Activated naive CD4-positive, alpha-beta T cell treated with anti-CD3 and anti-CD28 coated beads, Interleukin-2, amount 10 ng/mL, durations not matched to agents 7 days and 5 days (primary cell): ENCODE results near the gene CNOT6.
"Not testable (repeated sequence)": the region's sequence is repeated elsewhere in the genome, so short reads cannot be mapped to it uniquely, and the experiment has no call there.

ENCODE experiments used
- CTCF ChIA-PET: fragments of 350-600 bp; sonication (Branson Sonifier 250); formaldehyde crosslinking; loops from one replicate; lab custom pipeline; 2021; ENCODE audit warnings: antibody characterized with exemption; lab: Charles Lee
- DNase-seq: peaks from one replicate; pipeline ENCODE4 v3.0.0-alpha.2; 2020
- H3K27ac Mint-ChIP-seq: one replicate; pipeline ENCODE4 v1.8.0; 2021; ENCODE audit warnings: mild to moderate bottlenecking, moderate library complexity, mixed read lengths
- H3K27me3 Mint-ChIP-seq: one replicate; pipeline ENCODE4 v1.8.0; 2021; ENCODE audit warnings: mild to moderate bottlenecking, mixed read lengths
- H3K36me3 Mint-ChIP-seq: one replicate; pipeline ENCODE4 v1.8.0; 2021; ENCODE audit warnings: mixed read lengths
- H3K4me1 Mint-ChIP-seq: one replicate; pipeline ENCODE4 v1.8.0; 2021; ENCODE audit warnings: mixed read lengths
- H3K4me3 Mint-ChIP-seq: one replicate; pipeline ENCODE4 v1.8.0; 2021; ENCODE audit warnings: mild to moderate bottlenecking, moderate library complexity, mixed read lengths
- H3K9me3 Mint-ChIP-seq: one replicate; pipeline ENCODE4 v1.8.0; 2021; ENCODE audit warnings: mixed read lengths

CNOT6 gene

DNA sequence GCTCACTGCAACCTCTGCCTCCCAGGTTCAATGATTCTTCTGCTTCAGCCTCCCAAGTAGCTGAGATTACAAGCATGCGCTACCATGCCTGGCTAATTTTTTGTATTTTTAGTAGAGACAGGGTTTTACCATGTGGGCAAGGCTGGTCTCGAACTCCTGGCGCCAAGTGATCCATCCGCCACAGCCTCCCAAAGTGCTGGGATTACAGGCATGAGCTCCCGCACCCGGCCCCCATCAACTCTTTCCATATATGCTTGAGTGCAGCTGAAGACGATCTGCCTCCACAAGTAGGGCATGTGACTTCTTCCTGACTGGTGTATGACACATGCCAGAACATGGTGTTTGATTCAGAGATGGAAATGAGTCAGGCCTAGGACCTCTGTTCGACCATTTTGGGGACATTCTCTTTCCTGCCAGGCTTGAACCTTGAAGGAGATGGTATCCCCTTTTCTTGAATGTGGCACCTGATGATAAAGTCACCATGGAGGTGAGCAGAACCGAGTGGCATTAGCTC is 7.5 kb upstream of the CNOT6 start:
- Mint-ChIP-seq H3K27me3 (no peaks in the 10 kb centered on the region), H3K4me1 (peaks cover 2% of the 10 kb centered on the region), H3K9me3 (no peaks in the 10 kb centered on the region), H3K27ac (no peak overlapping the region), H3K4me3 (no peak overlapping the region), H3K36me3 (no peaks in the 10 kb centered on the region)
- no peak for DNase-seq
- CTCF ChIA-PET, result no interaction called here

DNA sequence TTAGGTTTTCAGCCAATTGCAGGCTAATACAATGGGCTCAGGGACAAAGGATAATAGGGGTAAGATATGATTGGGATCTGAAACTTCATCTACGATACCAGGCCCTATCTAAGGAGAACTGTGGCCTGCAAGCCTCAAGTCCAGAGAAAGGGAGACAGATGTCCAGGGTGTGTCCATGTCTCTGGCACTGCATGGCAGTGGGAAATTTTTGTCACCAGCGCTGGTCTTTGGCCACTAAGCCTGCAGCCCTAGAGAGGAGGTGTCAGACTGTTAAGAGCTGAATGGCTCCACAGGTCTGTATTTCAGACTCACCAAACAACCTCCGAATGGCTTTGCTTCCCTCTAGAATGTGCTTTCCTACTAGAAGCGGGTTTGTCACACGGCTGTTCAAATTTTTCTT is 6.6 kb upstream of the CNOT6 start:
- no peaks in the 10 kb centered on the region for H3K27me3 Mint-ChIP-seq
- H3K4me3 Mint-ChIP-seq, result no peak overlapping the region
- H3K9me3 Mint-ChIP-seq, result no peaks in the 10 kb centered on the region
- H3K36me3 Mint-ChIP-seq, result no peaks in the 10 kb centered on the region
- DNase-seq, result no peak
- no peak overlapping the region for H3K27ac Mint-ChIP-seq
- peaks cover 7% of the 10 kb centered on the region for H3K4me1 Mint-ChIP-seq
- CTCF ChIA-PET, result no interaction called here

DNA sequence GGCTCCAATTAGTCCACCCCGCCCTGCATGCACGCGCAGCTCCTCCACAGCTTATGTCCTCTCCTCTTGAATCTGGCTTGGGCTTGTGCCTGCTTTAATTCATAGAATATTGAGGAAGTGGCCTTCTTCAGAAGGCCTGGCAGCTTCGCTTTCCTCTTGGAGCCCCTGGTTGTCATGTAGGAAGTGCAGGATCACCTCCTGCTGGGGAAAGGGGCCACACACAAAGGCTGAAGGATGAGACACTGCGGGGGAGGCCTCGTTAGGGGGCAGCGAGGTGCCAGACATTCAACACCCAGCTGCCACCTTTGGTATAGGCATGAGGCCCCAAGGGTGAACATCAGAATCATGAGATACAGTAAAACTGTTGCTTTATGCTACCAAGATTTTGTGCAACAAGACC is 2.7 kb upstream of the CNOT6 start:
- CTCF ChIA-PET, result interaction anchor here (0.6 kb wide), 1 partner anchor 185 kb away, joined by 3 read pairs; no protein-coding TSS in a partner anchor
- Mint-ChIP-seq H3K27ac (no peak overlapping the region), H3K9me3 (no peaks in the 10 kb centered on the region), H3K27me3 (no peaks in the 10 kb centered on the region), H3K4me3 (no peak overlapping the region), H3K36me3 (peaks cover 7% of the 10 kb centered on the region), H3K4me1 (peaks cover 34% of the 10 kb centered on the region)
- DNase-seq, result no peak

GRCh38 chr5:180492226-180492903 is 1.8 kb upstream of the CNOT6 start:
- CTCF ChIA-PET, result interaction anchor here (0.6 kb wide), 1 partner anchor 16 kb away, joined by 3 read pairs; no protein-coding TSS in a partner anchor
- Mint-ChIP-seq H3K4me1 (peaks cover 34% of the 10 kb centered on the region), H3K27ac (peak overlapping the region; percentile 79), H3K36me3 (peaks cover 8% of the 10 kb centered on the region), H3K4me3 (peak overlapping the region; percentile 35), H3K27me3 (no peaks in the 10 kb centered on the region), H3K9me3 (no peaks in the 10 kb centered on the region)
- no peak for DNase-seq

DNA sequence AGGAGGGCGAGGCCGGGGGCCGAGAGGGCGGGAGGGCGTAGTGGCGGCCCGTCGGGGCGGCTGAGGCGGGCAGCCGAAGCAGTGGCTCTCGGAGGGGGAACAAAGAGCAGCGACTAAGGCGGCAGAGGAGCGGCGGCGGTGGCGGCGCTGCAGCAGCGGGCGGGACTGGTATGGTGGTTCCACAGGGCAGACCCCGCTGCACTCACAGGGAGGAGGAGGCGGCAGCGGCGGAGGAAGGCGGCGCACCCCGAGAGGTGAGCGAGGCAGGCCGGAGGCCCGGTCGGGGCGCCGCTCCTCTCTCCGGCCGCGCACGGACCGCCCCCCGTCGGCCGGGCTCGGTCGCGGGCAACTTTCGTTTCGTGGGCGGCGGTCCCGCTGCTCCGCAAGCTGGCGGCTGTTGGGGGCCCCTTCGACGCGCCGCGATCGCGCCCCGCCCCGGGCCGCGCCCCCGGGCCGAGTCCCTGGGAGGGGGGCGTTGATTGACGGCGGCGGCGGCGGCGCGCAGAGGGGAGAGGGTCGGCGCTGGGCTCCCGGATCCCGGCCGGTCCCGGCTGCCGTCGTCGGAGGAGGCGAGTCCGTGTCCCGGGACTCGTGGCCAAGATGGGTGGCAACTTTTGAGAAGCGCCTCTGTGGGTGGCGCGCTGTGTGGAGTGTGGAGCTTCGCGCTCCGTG is 467 bp downstream of the CNOT6 start:
- Mint-ChIP-seq H3K4me3 (peak overlapping the region; percentile 84), H3K27me3 (no peaks in the 10 kb centered on the region), H3K27ac (peak overlapping the region; percentile 95), H3K4me1 (peaks cover 41% of the 10 kb centered on the region), H3K36me3 (peaks cover 16% of the 10 kb centered on the region), H3K9me3 (no peaks in the 10 kb centered on the region)
- CTCF ChIA-PET, result no interaction called here
- DNase-seq, result peak; percentile 67

- Mint-ChIP-seq H3K4me1 (peaks cover 45% of the 10 kb centered on the region), H3K4me3 (peak overlapping the region; percentile 74), H3K27ac (peak overlapping the region; percentile 82), H3K27me3 (no peaks in the 10 kb centered on the region), H3K36me3 (peaks cover 18% of the 10 kb centered on the region), H3K9me3 (no peaks in the 10 kb centered on the region)
- no peak for DNase-seq
- CTCF ChIA-PET, result interaction anchor here (0.7 kb wide), 1 partner anchor 10 kb away, joined by 3 read pairs; no protein-coding TSS in a partner anchor
Measured at GRCh38 chr5:180495292-180495691, 1.1 kb downstream of the CNOT6 start.

DNA sequence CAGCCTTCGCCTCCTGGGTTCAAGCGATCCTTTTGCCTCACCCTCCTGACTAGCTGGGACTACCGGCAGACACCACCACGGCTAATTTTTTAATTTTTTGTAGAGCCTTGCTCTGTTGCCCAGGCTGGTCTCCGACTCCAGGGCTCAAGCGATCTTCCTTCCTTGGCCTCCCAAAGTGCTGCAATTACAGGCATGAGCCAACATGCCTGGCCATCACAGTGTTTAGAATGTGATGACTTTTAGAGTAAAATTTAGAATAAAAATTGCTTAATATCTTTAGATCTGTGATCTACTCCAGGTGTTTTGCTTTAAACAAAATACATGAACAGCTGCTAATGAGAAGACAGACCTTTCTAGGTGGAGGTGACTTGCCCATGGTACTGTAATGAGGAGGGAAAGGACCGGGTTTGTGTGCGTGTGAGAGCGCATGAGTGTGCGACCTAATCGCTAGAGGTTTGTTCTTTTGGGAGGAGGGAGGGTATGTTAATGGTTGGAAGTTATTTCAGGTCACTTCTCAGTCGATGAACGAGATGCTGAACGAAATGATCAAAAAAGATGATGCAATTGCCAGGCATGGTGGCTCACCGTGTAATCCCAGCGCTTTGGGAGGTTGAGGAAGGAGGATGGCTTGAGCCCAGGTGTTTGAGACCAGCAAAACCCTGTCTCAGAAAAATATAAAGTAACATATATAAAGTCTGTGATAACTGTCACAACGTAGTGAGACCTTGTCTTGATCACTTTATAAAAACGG is 2.0 kb downstream of the CNOT6 start:
- Mint-ChIP-seq H3K36me3 (peaks cover 18% of the 10 kb centered on the region), H3K4me1 (peaks cover 45% of the 10 kb centered on the region), H3K9me3 (no peaks in the 10 kb centered on the region), H3K4me3 (peak overlapping the region; percentile 44), H3K27ac (peak overlapping the region; percentile 26), H3K27me3 (no peaks in the 10 kb centered on the region)
- DNase-seq, result no peak
- CTCF ChIA-PET, result no interaction called here

- Mint-ChIP-seq H3K4me1 (peaks cover 42% of the 10 kb centered on the region), H3K36me3 (peaks cover 18% of the 10 kb centered on the region)
- CTCF ChIA-PET, DNase-seq, H3K9me3 Mint-ChIP-seq, H3K27ac Mint-ChIP-seq, H3K27me3 Mint-ChIP-seq, H3K4me3 Mint-ChIP-seq: not testable (repeated sequence)
Measured at GRCh38 chr5:180496806-180497205, 2.6 kb downstream of the CNOT6 start.

- H3K4me3 Mint-ChIP-seq, H3K27ac Mint-ChIP-seq, CTCF ChIA-PET, H3K27me3 Mint-ChIP-seq, H3K9me3 Mint-ChIP-seq, DNase-seq: not testable (repeated sequence)
- Mint-ChIP-seq H3K4me1 (peaks cover 35% of the 10 kb centered on the region), H3K36me3 (peaks cover 18% of the 10 kb centered on the region)
Measured at GRCh38 chr5:180497865-180498264, 3.7 kb downstream of the CNOT6 start.

GRCh38 chr5:180498378-180498777 is 4.2 kb downstream of the CNOT6 start:
- peaks cover 18% of the 10 kb centered on the region for H3K36me3 Mint-ChIP-seq
- no peak for DNase-seq
- H3K27me3 Mint-ChIP-seq, result no peaks in the 10 kb centered on the region
- H3K4me3 Mint-ChIP-seq, result no peak overlapping the region
- no peaks in the 10 kb centered on the region for H3K9me3 Mint-ChIP-seq
- peaks cover 30% of the 10 kb centered on the region for H3K4me1 Mint-ChIP-seq
- CTCF ChIA-PET, result no interaction called here
- H3K27ac Mint-ChIP-seq, result no peak overlapping the region

GRCh38 chr5:180499684-180500083 is 5.5 kb downstream of the CNOT6 start:
- DNase-seq, result no peak
- Mint-ChIP-seq H3K9me3 (no peaks in the 10 kb centered on the region), H3K27me3 (no peaks in the 10 kb centered on the region), H3K4me1 (peaks cover 23% of the 10 kb centered on the region), H3K4me3 (no peak overlapping the region), H3K27ac (peak overlapping the region; percentile 53), H3K36me3 (peaks cover 25% of the 10 kb centered on the region)
- CTCF ChIA-PET, result no interaction called here

DNA sequence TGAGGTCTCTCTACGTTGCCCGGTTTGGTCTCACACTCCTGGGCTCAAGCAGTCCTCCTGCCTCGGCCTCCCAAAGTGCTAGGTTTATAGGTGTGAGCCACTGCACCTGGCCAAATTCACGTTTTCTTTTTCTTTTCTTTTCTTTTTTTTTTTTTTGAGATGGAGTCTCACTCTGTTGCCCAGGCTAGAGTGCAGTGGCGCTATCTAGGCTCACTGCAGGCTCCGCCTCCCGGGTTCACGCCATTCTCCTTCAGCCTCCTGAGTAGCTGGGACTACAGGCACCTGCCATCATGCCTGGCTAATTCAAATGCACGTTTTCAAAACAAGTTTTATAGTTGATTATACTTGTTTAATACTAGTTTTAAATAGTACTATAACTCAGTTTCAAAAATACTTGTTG is 6.1 kb downstream of the CNOT6 start:
- H3K27me3 Mint-ChIP-seq, H3K4me3 Mint-ChIP-seq, H3K9me3 Mint-ChIP-seq, DNase-seq, CTCF ChIA-PET, H3K27ac Mint-ChIP-seq: not testable (repeated sequence)
- Mint-ChIP-seq H3K36me3 (peaks cover 25% of the 10 kb centered on the region), H3K4me1 (peaks cover 21% of the 10 kb centered on the region)

GRCh38 chr5:180507661-180508060 is 13.5 kb downstream of the CNOT6 start:
- H3K4me1 Mint-ChIP-seq, result peaks cover 14% of the 10 kb centered on the region
- H3K4me3 Mint-ChIP-seq, result no peak overlapping the region
- no peaks in the 10 kb centered on the region for H3K9me3 Mint-ChIP-seq
- no peak for DNase-seq
- H3K36me3 Mint-ChIP-seq, result peaks cover 27% of the 10 kb centered on the region
- H3K27ac Mint-ChIP-seq, result no peak overlapping the region
- CTCF ChIA-PET, result no interaction called here
- no peaks in the 10 kb centered on the region for H3K27me3 Mint-ChIP-seq

- DNase-seq, result no peak
- H3K36me3 Mint-ChIP-seq, result peaks cover 8% of the 10 kb centered on the region
- H3K4me1 Mint-ChIP-seq, result peaks cover 3% of the 10 kb centered on the region
- H3K9me3 Mint-ChIP-seq, result no peaks in the 10 kb centered on the region
- no peak overlapping the region for H3K27ac Mint-ChIP-seq
- no peak overlapping the region for H3K4me3 Mint-ChIP-seq
- CTCF ChIA-PET, result interaction anchor here (1.2 kb wide), 1 partner anchor 10 kb away, joined by 3 read pairs; no protein-coding TSS in a partner anchor
- H3K27me3 Mint-ChIP-seq, result no peaks in the 10 kb centered on the region
Measured at GRCh38 chr5:180515294-180515693, 21.1 kb downstream of the CNOT6 start.
